ENCODE results near the gene EHD4.

EHD4 gene

GRCh38 chr15:41917767-41918430 is 54.5 kb downstream of the EHD4 start:
- no peaks in the 10 kb centered on the region for H3K27me3 ChIP-seq (ENCODE audit: control insufficient read depth, insufficient read depth, low read length)
- H3K4me1 ChIP-seq (ENCODE audit: control insufficient read depth, insufficient read depth, low read length) = no peaks in the 10 kb centered on the region
- peaks cover 13% of the 10 kb centered on the region for H3K36me3 ChIP-seq (ENCODE audit: control insufficient read depth, insufficient read depth, low read length)
- H3K9ac ChIP-seq (ENCODE audit: low read depth, low read length) = no peak overlapping the region
- H3K4me3 ChIP-seq (ENCODE audit: low read depth, low read length) = no peak overlapping the region
- H3K9me3 ChIP-seq (ENCODE audit: control insufficient read depth, insufficient read depth, low read length) = no peaks in the 10 kb centered on the region

- Histone ChIP-seq H3K36me3 (ENCODE audit: control insufficient read depth, insufficient read depth, low read length) (peaks cover 15% of the 10 kb centered on the region), H3K9ac (ENCODE audit: low read depth, low read length) (no peak overlapping the region), H3K4me3 (ENCODE audit: low read depth, low read length) (no peak overlapping the region), H3K9me3 (ENCODE audit: control insufficient read depth, insufficient read depth, low read length) (no peaks in the 10 kb centered on the region), H3K27me3 (ENCODE audit: control insufficient read depth, insufficient read depth, low read length) (no peaks in the 10 kb centered on the region), H3K4me1 (ENCODE audit: control insufficient read depth, insufficient read depth, low read length) (no peaks in the 10 kb centered on the region)
Observed at GRCh38 chr15:41915255-41915994, 56.9 kb downstream of the EHD4 start.

- no peaks in the 10 kb centered on the region for H3K9me3 ChIP-seq (ENCODE audit: control insufficient read depth, insufficient read depth, low read length)
- no peak overlapping the region for H3K4me3 ChIP-seq (ENCODE audit: low read depth, low read length)
- H3K27me3 ChIP-seq (ENCODE audit: control insufficient read depth, insufficient read depth, low read length) = no peaks in the 10 kb centered on the region
- H3K9ac ChIP-seq (ENCODE audit: low read depth, low read length) = no peak overlapping the region
- H3K36me3 ChIP-seq (ENCODE audit: control insufficient read depth, insufficient read depth, low read length) = peaks cover 20% of the 10 kb centered on the region
- H3K4me1 ChIP-seq (ENCODE audit: control insufficient read depth, insufficient read depth, low read length) = no peaks in the 10 kb centered on the region
Observed at GRCh38 chr15:41914411-41914810, 57.9 kb downstream of the EHD4 start.

- no peaks in the 10 kb centered on the region for H3K4me1 ChIP-seq (ENCODE audit: control insufficient read depth, insufficient read depth, low read length)
- no peak overlapping the region for H3K9ac ChIP-seq (ENCODE audit: low read depth, low read length)
- H3K4me3 ChIP-seq (ENCODE audit: low read depth, low read length) = no peak overlapping the region
- H3K36me3 ChIP-seq (ENCODE audit: control insufficient read depth, insufficient read depth, low read length) = peaks cover 21% of the 10 kb centered on the region
- no peaks in the 10 kb centered on the region for H3K27me3 ChIP-seq (ENCODE audit: control insufficient read depth, insufficient read depth, low read length)
- no peaks in the 10 kb centered on the region for H3K9me3 ChIP-seq (ENCODE audit: control insufficient read depth, insufficient read depth, low read length)
Observed at GRCh38 chr15:41913256-41913655, 59.1 kb downstream of the EHD4 start.

- no peaks in the 10 kb centered on the region for H3K4me1 ChIP-seq (ENCODE audit: control insufficient read depth, insufficient read depth, low read length)
- H3K9ac ChIP-seq (ENCODE audit: low read depth, low read length) = no peak overlapping the region
- H3K36me3 ChIP-seq (ENCODE audit: control insufficient read depth, insufficient read depth, low read length) = peaks cover 22% of the 10 kb centered on the region
- H3K4me3 ChIP-seq (ENCODE audit: low read depth, low read length) = no peak overlapping the region
- no peaks in the 10 kb centered on the region for H3K27me3 ChIP-seq (ENCODE audit: control insufficient read depth, insufficient read depth, low read length)
- no peaks in the 10 kb centered on the region for H3K9me3 ChIP-seq (ENCODE audit: control insufficient read depth, insufficient read depth, low read length)
Observed at GRCh38 chr15:41911691-41912345, 60.5 kb downstream of the EHD4 start.

- Histone ChIP-seq H3K4me3 (ENCODE audit: low read depth, low read length) (no peak overlapping the region), H3K9me3 (ENCODE audit: control insufficient read depth, insufficient read depth, low read length) (no peaks in the 10 kb centered on the region), H3K36me3 (ENCODE audit: control insufficient read depth, insufficient read depth, low read length) (peaks cover 24% of the 10 kb centered on the region), H3K27me3 (ENCODE audit: control insufficient read depth, insufficient read depth, low read length) (no peaks in the 10 kb centered on the region), H3K9ac (ENCODE audit: low read depth, low read length) (no peak overlapping the region), H3K4me1 (ENCODE audit: control insufficient read depth, insufficient read depth, low read length) (no peaks in the 10 kb centered on the region)
Observed at GRCh38 chr15:41908736-41909461, 63.5 kb downstream of the EHD4 start.

- Histone ChIP-seq H3K27me3 (ENCODE audit: control insufficient read depth, insufficient read depth, low read length) (no peaks in the 10 kb centered on the region), H3K9ac (ENCODE audit: low read depth, low read length) (no peak overlapping the region), H3K4me3 (ENCODE audit: low read depth, low read length) (no peak overlapping the region), H3K36me3 (ENCODE audit: control insufficient read depth, insufficient read depth, low read length) (peaks cover 24% of the 10 kb centered on the region), H3K9me3 (ENCODE audit: control insufficient read depth, insufficient read depth, low read length) (no peaks in the 10 kb centered on the region), H3K4me1 (ENCODE audit: control insufficient read depth, insufficient read depth, low read length) (no peaks in the 10 kb centered on the region)
Observed at GRCh38 chr15:41907141-41907540, 65.2 kb downstream of the EHD4 start.

GRCh38 chr15:41906608-41907007 is 65.7 kb downstream of the EHD4 start:
- no peak overlapping the region for H3K4me3 ChIP-seq (ENCODE audit: low read depth, low read length)
- no peak overlapping the region for H3K9ac ChIP-seq (ENCODE audit: low read depth, low read length)
- no peaks in the 10 kb centered on the region for H3K4me1 ChIP-seq (ENCODE audit: control insufficient read depth, insufficient read depth, low read length)
- H3K36me3 ChIP-seq (ENCODE audit: control insufficient read depth, insufficient read depth, low read length) = peaks cover 24% of the 10 kb centered on the region
- H3K27me3 ChIP-seq (ENCODE audit: control insufficient read depth, insufficient read depth, low read length) = no peaks in the 10 kb centered on the region
- no peaks in the 10 kb centered on the region for H3K9me3 ChIP-seq (ENCODE audit: control insufficient read depth, insufficient read depth, low read length)

- H3K9me3 ChIP-seq (ENCODE audit: control insufficient read depth, insufficient read depth, low read length) = no peaks in the 10 kb centered on the region
- H3K9ac ChIP-seq (ENCODE audit: low read depth, low read length) = no peak overlapping the region
- H3K4me1 ChIP-seq (ENCODE audit: control insufficient read depth, insufficient read depth, low read length) = no peaks in the 10 kb centered on the region
- no peaks in the 10 kb centered on the region for H3K27me3 ChIP-seq (ENCODE audit: control insufficient read depth, insufficient read depth, low read length)
- H3K4me3 ChIP-seq (ENCODE audit: low read depth, low read length) = no peak overlapping the region
- peaks cover 28% of the 10 kb centered on the region for H3K36me3 ChIP-seq (ENCODE audit: control insufficient read depth, insufficient read depth, low read length)
Observed at GRCh38 chr15:41905036-41905793, 67.1 kb downstream of the EHD4 start.

GRCh38 chr15:41904541-41905005 is 67.8 kb downstream of the EHD4 start:
- H3K9ac ChIP-seq (ENCODE audit: low read depth, low read length) = no peak overlapping the region
- H3K9me3 ChIP-seq (ENCODE audit: control insufficient read depth, insufficient read depth, low read length) = no peaks in the 10 kb centered on the region
- peaks cover 24% of the 10 kb centered on the region for H3K36me3 ChIP-seq (ENCODE audit: control insufficient read depth, insufficient read depth, low read length)
- no peaks in the 10 kb centered on the region for H3K27me3 ChIP-seq (ENCODE audit: control insufficient read depth, insufficient read depth, low read length)
- H3K4me3 ChIP-seq (ENCODE audit: low read depth, low read length) = no peak overlapping the region
- H3K4me1 ChIP-seq (ENCODE audit: control insufficient read depth, insufficient read depth, low read length) = no peaks in the 10 kb centered on the region

GRCh38 chr15:41903782-41904181 is 68.6 kb downstream of the EHD4 start:
- Histone ChIP-seq H3K36me3 (ENCODE audit: control insufficient read depth, insufficient read depth, low read length) (peaks cover 20% of the 10 kb centered on the region), H3K9ac (ENCODE audit: low read depth, low read length) (no peak overlapping the region), H3K27me3 (ENCODE audit: control insufficient read depth, insufficient read depth, low read length) (no peaks in the 10 kb centered on the region), H3K4me1 (ENCODE audit: control insufficient read depth, insufficient read depth, low read length) (no peaks in the 10 kb centered on the region), H3K4me3 (ENCODE audit: low read depth, low read length) (no peak overlapping the region), H3K9me3 (ENCODE audit: control insufficient read depth, insufficient read depth, low read length) (no peaks in the 10 kb centered on the region)
